K562 (cell line): Measurements from ENCODE around the gene SOHLH2. TPM values are rescaled to one million over a fixed set of nuclear protein-coding genes. Genes with fewer than 3 reads are reported as not detected.

Experiments
- ATAC-seq: fragments of 200-7000 bp; cut with Tn5 transposase; 3 replicates; pipeline ENCODE4 v1.9.1; 2020; ENCODE audit warnings: moderate library complexity
- BruUV-seq: library from RNA; stranded (reverse); fragments of 400-500 nt; replicated peaks from 2 replicates; lab custom pipeline; 2021; lab: Mats Ljungman, UMichigan
- CTCF ChIA-PET: fragments of 300-600 bp; formaldehyde crosslinking; extraction: SDS; loops from one replicate; lab custom pipeline; 2021; ENCODE audit warnings: low intra/inter-chr PET ratio; lab: Yijun Ruan, JAX
- POLR2A ChIA-PET: fragments of 300-600, 350-650 bp; sonication (Branson Sonifier 250); formaldehyde crosslinking; extraction: SDS; loops from one replicate; lab custom pipeline; 2021; ENCODE audit warnings: antibody characterized with exemption, inconsistent platforms; lab: Yijun Ruan, JAX
- DNase-seq, 4 experiments: peaks; one replicate each; pipeline versions ENCODE4 v3.0.0 to v3.0.0-alpha.2; 2011 to 2018; ENCODE audit warnings: low spot score in 3 of 4, mixed read lengths in 3 of 4; ENCODE audit errors: extremely low read depth in 1 of 4
- FAIRE-seq: peaks from 2 replicates; lab custom pipeline; 2011; peaks lifted over from hg19 to GRCh38; lab: Jason Lieb, UNC
- H2AFZ ChIP-seq: 2 replicates; pipeline ENCODE4 v1.6.0; 2011; ENCODE audit warnings: low read depth, low read length, control low read depth, inconsistent platforms
- H3K27ac ChIP-seq: fragments of 200-600 bp; 3 replicates; pipeline ENCODE4 v1.8.0; 2011; ENCODE audit warnings: low read depth, mild to moderate bottlenecking, control low read depth, inconsistent platforms, low read length, moderate library complexity, mixed read lengths; ENCODE audit errors: extremely low read depth
- H3K27me3 ChIP-seq, 2 experiments: fragments of 300-600 bp in 1 of 2; 2 replicates in 1 of 2; 3 replicates in 1 of 2; pipeline versions ENCODE4 v1.6.0 to v1.8.0; 2011; ENCODE audit warnings: inconsistent platforms in 2 of 2, low read length in 2 of 2, mild to moderate bottlenecking in 1 of 2, mixed read lengths in 1 of 2, moderate library complexity in 1 of 2; ENCODE audit not compliant: control insufficient read depth in 2 of 2, insufficient read depth in 2 of 2
- H3K36me3 ChIP-seq: fragments of 300-600 bp; 3 replicates; pipeline ENCODE4 v1.8.0; 2011; ENCODE audit warnings: mild to moderate bottlenecking, low read length, inconsistent platforms; ENCODE audit not compliant: control insufficient read depth, insufficient read depth
- H3K4me1 ChIP-seq, 2 experiments: fragments of 200-600 bp in 1 of 2; replicated peaks in 1 of 2; 2 replicates in 1 of 2; 3 replicates in 1 of 2; pipeline versions ENCODE4 v1.5.1 to v1.8.0; 2011; ENCODE audit warnings: inconsistent platforms in 2 of 2, low read length in 2 of 2, mild to moderate bottlenecking in 1 of 2, mixed read lengths in 1 of 2, moderate library complexity in 1 of 2; ENCODE audit not compliant: control insufficient read depth in 2 of 2, insufficient read depth in 2 of 2
- H3K4me2 ChIP-seq: 2 replicates; pipeline ENCODE4 v1.6.1; 2011; ENCODE audit warnings: low read length, control low read depth, inconsistent platforms, mixed read lengths; ENCODE audit not compliant: insufficient read depth
- H3K4me3 ChIP-seq: fragments of 200-600 bp; sonication (generic), shearing (Covaris generic); 2 replicates; pipeline ENCODE4 v1.5.1; 2016; ENCODE audit warnings: control low read depth, inconsistent platforms
- H3K79me2 ChIP-seq: fragments of 200-600 bp; 3 replicates; pipeline ENCODE4 v1.8.0; 2011; ENCODE audit warnings: low read length, inconsistent platforms; ENCODE audit not compliant: control insufficient read depth, insufficient read depth
- H3K9ac ChIP-seq, 2 experiments: 2 replicates each; pipeline versions ENCODE4 v1.6.0 to v1.6.1; 2011; ENCODE audit warnings: low read depth in 2 of 2, low read length in 2 of 2, control low read depth in 1 of 2, inconsistent platforms in 1 of 2, mild to moderate bottlenecking in 1 of 2, mixed read lengths in 1 of 2; ENCODE audit not compliant: insufficient read depth in 1 of 2
- H3K9me1 ChIP-seq: one replicate; pipeline ENCODE4 v1.6.0; 2011; ENCODE audit warnings: inconsistent platforms, mild to moderate bottlenecking, low read length, moderate library complexity; ENCODE audit not compliant: control insufficient read depth, insufficient read depth
- H3K9me3 ChIP-seq: replicated peaks from 2 replicates; pipeline ENCODE4 v1.5.1; 2011; ENCODE audit warnings: low read depth, low read length, inconsistent platforms; ENCODE audit not compliant: control insufficient read depth, insufficient read depth
- H4K20me1 ChIP-seq: replicated peaks from 2 replicates; pipeline ENCODE4 v1.6.1; 2011; ENCODE audit warnings: low read length, inconsistent platforms, mixed read lengths; ENCODE audit not compliant: control insufficient read depth, insufficient read depth
- BRF2 ChIP-seq: IDR thresholded peaks from 3 replicates; pipeline ENCODE4 v1.6.1; 2011; ENCODE audit warnings: borderline replicate concordance, mild to moderate bottlenecking; ENCODE audit not compliant: insufficient read length, insufficient read depth
- C11orf30 ChIP-seq: fragments of 450-650 bp; IDR thresholded peaks from 2 replicates; pipeline ENCODE4 v1.6.1; 2016; ENCODE audit warnings: low read depth, mild to moderate bottlenecking
- CHD1 ChIP-seq: fragments of 200-600 bp; sonication (generic); IDR thresholded peaks from one replicate; pipeline ENCODE4 v1.6.1; 2012; ENCODE audit warnings: mild to moderate bottlenecking, moderate library complexity, low read length, inconsistent platforms
- FOXK1 ChIP-seq: sonication (generic); formaldehyde crosslinking; IDR thresholded peaks from 2 replicates; pipeline ENCODE4 v1.8.0; 2022; ENCODE audit warnings: missing genetic modification reagents, mild to moderate bottlenecking, borderline replicate concordance
- FOXP1 ChIP-seq: sonication (generic); formaldehyde crosslinking; IDR thresholded peaks from 2 replicates; pipeline ENCODE4 v1.8.0; 2022; ENCODE audit warnings: mild to moderate bottlenecking, missing genetic modification reagents
- GABPB1 ChIP-seq: sonication (generic); formaldehyde crosslinking; IDR thresholded peaks from 2 replicates; pipeline ENCODE4 v1.8.0; 2022; ENCODE audit warnings: mild to moderate bottlenecking, missing genetic modification reagents
- HOXB6 ChIP-seq: fragments of 250-450 bp; sonication (Bioruptor Pico); IDR thresholded peaks from 2 replicates; pipeline ENCODE4 v1.5.1; 2022; ENCODE audit warnings: mild to moderate bottlenecking, borderline replicate concordance
- JUNB ChIP-seq: fragments of 450-650 bp; formaldehyde crosslinking; conservative IDR thresholded peaks from 2 replicates; pipeline ENCODE4 v1.4.0; 2020; ENCODE audit warnings: mild to moderate bottlenecking
- MAFG ChIP-seq: fragments of 450-650 bp; conservative IDR thresholded peaks from 2 replicates; pipeline ENCODE4 v1.6.1; 2016; ENCODE audit warnings: missing genetic modification characterization, missing compliant biosample characterization
- MTA2 ChIP-seq: fragments of 450-650 bp; IDR thresholded peaks from 2 replicates; pipeline ENCODE4 v1.6.1; 2016; ENCODE audit warnings: low read depth
- MTF1 ChIP-seq: fragments of 250-450 bp; sonication (Bioruptor Pico); IDR thresholded peaks from 2 replicates; pipeline ENCODE4 v1.9.0; 2021; ENCODE audit warnings: moderate library complexity, mild to moderate bottlenecking, inconsistent platforms, borderline replicate concordance
- NR2C1 ChIP-seq, 2 experiments: fragments of 450-650 bp; IDR thresholded peaks; 2 replicates each; pipeline ENCODE4 v1.6.1; 2017; ENCODE audit warnings: mild to moderate bottlenecking in 2 of 2, antibody characterized with exemption in 1 of 2, inconsistent platforms in 1 of 2, missing compliant biosample characterization in 1 of 2, missing genetic modification characterization in 1 of 2
- NUFIP1 ChIP-seq: fragments of 450-650 bp; IDR thresholded peaks from 2 replicates; pipeline ENCODE4 v1.6.1; 2018; ENCODE audit not compliant: partially characterized antibody
- RBM14 ChIP-seq: fragments of 200-400 bp; formaldehyde crosslinking; IDR thresholded peaks from 2 replicates; pipeline ENCODE4 v1.6.1; 2018; ENCODE audit warnings: low read depth, mild to moderate bottlenecking, low read length, moderate library complexity, borderline replicate concordance; ENCODE audit not compliant: insufficient read depth
- RBM17 ChIP-seq: fragments of 200-400 bp; formaldehyde crosslinking; IDR thresholded peaks from 2 replicates; pipeline ENCODE4 v1.6.1; 2017; ENCODE audit warnings: low read depth, mild to moderate bottlenecking, low read length, borderline replicate concordance
- ZFX ChIP-seq: sonication (generic); formaldehyde crosslinking; IDR thresholded peaks from 2 replicates; pipeline ENCODE4 v1.8.0; 2022; ENCODE audit warnings: mild to moderate bottlenecking, missing genetic modification reagents, moderate library complexity
- ZNF316 ChIP-seq: fragments of 450-650 bp; IDR thresholded peaks from 2 replicates; pipeline ENCODE4 v1.6.1; 2016
- ZNF584 ChIP-seq: fragments of 200-800 bp; sonication (Bioruptor generic); IDR thresholded peaks from 2 replicates; pipeline ENCODE4 v1.6.1; 2016; ENCODE audit warnings: low read depth, mild to moderate bottlenecking, missing genetic modification characterization, missing compliant biosample characterization
- ZNF75A ChIP-seq: fragments of 450-650 bp; formaldehyde crosslinking; IDR thresholded peaks from 2 replicates; pipeline ENCODE4 v1.4.0; 2020; ENCODE audit warnings: mild to moderate bottlenecking
- WGBS: fragments of 100-300 bp; shearing (Covaris generic); methylation state at CpG from one replicate; pipeline ENCODE4 v1.1.6; 2016; ENCODE audit warnings: low coverage, mixed read lengths; ENCODE audit not compliant: insufficient coverage; ENCODE audit errors: missing lambda C conversion rate; 5-methylcytosine and 5-hydroxymethylcytosine counted together
- in situ Hi-C: fragments of 300-500 bp; cut with MboI; formaldehyde crosslinking; loops from 4 replicates; pipeline ENCODE4 v1.15.0; 2018; ENCODE audit warnings: inconsistent platforms, mixed read lengths
- intact Hi-C: fragments of 100-400 bp; cut with micrococcal nuclease; formaldehyde crosslinking; loops from 2 replicates; pipeline ENCODE4 v1.14.2; 2022
- polyA plus RNA-seq, 8 experiments: library from polyadenylated mRNA; depleted of rRNA in 4 of 8; stranded (reverse) in 5 of 8; unstranded in 3 of 8; fragments of >200 nt; fragmentation: Nextera tagmentation in 2 of 8; fragmentation: Illumina TruSeq in 1 of 8; extraction: Ambion mirVana in 2 of 8; extraction: Trizol in 1 of 8; gene quantifications; 2 replicates each; pipeline versions ENCODE4 v1.2.1 to v1.2.3, GENCODE V29; 2011 to 2014; ENCODE audit warnings: inconsistent platforms in 1 of 8, missing spikeins in 1 of 8
- total RNA-seq, 7 experiments: library from RNA; depleted of rRNA in 6 of 7; stranded (reverse); fragments of >200 nt in 6 of 7; fragmentation: Illumina TruSeq in 2 of 7; extraction: Trizol in 2 of 7; gene quantifications; 2 replicates each; pipeline versions ENCODE4 v1.2.1 to v1.2.3, GENCODE V29; 2011 to 2021; ENCODE audit warnings: low replicate concordance in 1 of 7
- TF ChIP-seq, protein P1 (sequence below), 2 experiments: fragments of 450-650 bp; IDR thresholded peaks; 2 replicates each; pipeline ENCODE4 v1.6.1; 2016

SOHLH2 gene
- total and polyA plus RNA-seq, 9 of the 15 experiments (the other 6 are each of a cell fraction or from before 2014, with no cell fraction given): 10.3 to 26.7 (median 17.0) TPM

- no peak for TF ChIP-seq MTF1
- TF ChIP-seq NUFIP1: no peak
- TF ChIP-seq JUNB: no peak
- TF ChIP-seq ZNF584 (CRISPR knock-in tag): no peak
- TF ChIP-seq FOXP1 (CRISPR knock-in tag): no peak
- no peak for TF ChIP-seq GABPB1 (CRISPR knock-in tag)
- TF ChIP-seq CHD1: no peak
These were observed 37.2 kb upstream of the SOHLH2 start (continued) for GRCh38 chr13:36251526-36251925.

- POLR2A ChIA-PET: interaction anchor here (0.6 kb wide), 1 partner anchor 227 kb away, joined by 3 read pairs; no protein-coding TSS in a partner anchor
- in situ Hi-C loops: no loop called here
- no peaks in the 10 kb centered on the region for H3K9me3 ChIP-seq
- 82% methylated on average over 4 of the region's 4 CpGs for WGBS
- no peaks in the 10 kb centered on the region for H3K79me2 ChIP-seq
- CTCF ChIA-PET: no interaction called here
- H3K9me1 ChIP-seq: no peaks in the 10 kb centered on the region
- H3K4me2 ChIP-seq: no peak overlapping the region
- no peak overlapping the region for H3K27ac ChIP-seq
- intact Hi-C loops: no loop called here
- H4K20me1 ChIP-seq: no peaks in the 10 kb centered on the region
- no peak overlapping the region for H2AFZ ChIP-seq
- ATAC-seq (no peak), DNase-seq (no peak), FAIRE-seq (no peak)
- H3K4me3 ChIP-seq: no peak overlapping the region
- H3K9ac ChIP-seq: no peak overlapping the region
- H3K27me3 ChIP-seq: no peaks in the 10 kb centered on the region
- H3K36me3 ChIP-seq: peaks cover 7% of the 10 kb centered on the region; the same call in 1 of the 3 replicates
- no peaks in the 10 kb centered on the region for H3K4me1 ChIP-seq
- no TSS peak for BruUV-seq
- TF ChIP-seq RBM14 (no peak), BRF2 (no peak), ZFX (CRISPR knock-in tag) (no peak), HOXB6 (CRISPR knock-in tag) (no peak), FOXK1 (no peak), C11orf30 (0 out of 2 replicates have a peak, but pooled peaks have one; percentile 28), MTA2 (no peak), RBM17 (no peak), MAFG (tag) (peak; percentile 40; the same call in 1 of the 2 replicates), ZNF75A (CRISPR knock-in tag) (no peak), NR2C1 (IDR thresholded peaks at IDR 0.05) (no peak), NR2C1 (tag; IDR thresholded peaks at IDR 0.05) (no peak), ZNF316 (peak; percentile 69)
- TF ChIP-seq, protein P1, sequence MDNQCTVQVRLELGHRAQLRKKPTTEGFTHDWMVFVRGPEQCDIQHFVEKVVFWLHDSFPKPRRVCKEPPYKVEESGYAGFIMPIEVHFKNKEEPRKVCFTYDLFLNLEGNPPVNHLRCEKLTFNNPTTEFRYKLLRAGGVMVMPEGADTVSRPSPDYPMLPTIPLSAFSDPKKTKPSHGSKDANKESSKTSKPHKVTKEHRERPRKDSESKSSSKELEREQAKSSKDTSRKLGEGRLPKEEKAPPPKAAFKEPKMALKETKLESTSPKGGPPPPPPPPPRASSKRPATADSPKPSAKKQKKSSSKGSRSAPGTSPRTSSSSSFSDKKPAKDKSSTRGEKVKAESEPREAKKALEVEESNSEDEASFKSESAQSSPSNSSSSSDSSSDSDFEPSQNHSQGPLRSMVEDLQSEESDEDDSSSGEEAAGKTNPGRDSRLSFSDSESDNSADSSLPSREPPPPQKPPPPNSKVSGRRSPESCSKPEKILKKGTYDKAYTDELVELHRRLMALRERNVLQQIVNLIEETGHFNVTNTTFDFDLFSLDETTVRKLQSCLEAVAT (IDR thresholded peaks at IDR 0.05): no peak
These were observed 36.7 kb upstream of the SOHLH2 start for GRCh38 chr13:36251017-36251416.
